Stomach (tissue), 9 donors: ENCODE results near the gene STK33. TPM values are rescaled to one million over a fixed set of nuclear protein-coding genes. Genes with fewer than 3 reads are reported as not detected.

Experiments used
- DNase-seq, 2 donors: peaks; one replicate each; pipeline versions ENCODE4 v3.0.0 to v3.0.0-alpha.2; 2013 to 2019
- H3K27ac ChIP-seq, 5 donors: fragments of 200-600 bp in 4 of 5; sonication (generic) in 4 of 5; one replicate each; pipeline ENCODE4 v1.5.1; 2013 to 2019; ENCODE audit warnings: mild to moderate bottlenecking in 1 of 5, moderate library complexity in 1 of 5
- H3K27me3 ChIP-seq, 3 donors: fragments of 200-600 bp; sonication (generic); one replicate each; pipeline ENCODE4 v1.5.1; 2017 to 2019; ENCODE audit warnings: mixed run types in 1 of 3
- H3K36me3 ChIP-seq, 4 donors: fragments of 200-600 bp; sonication (generic); 1 replicate in 3 of 4; 2 replicates in 1 of 4; pipeline ENCODE4 v1.5.1; 2016 to 2019
- H3K4me1 ChIP-seq, 4 donors: fragments of 200-600 bp; sonication (generic); one replicate each; pipeline ENCODE4 v1.5.1; 2016 to 2019
- H3K4me3 ChIP-seq, 4 donors: fragments of 200-600 bp; sonication (generic) in 3 of 4; one replicate each; pipeline ENCODE4 v1.5.1; 2016 to 2019; ENCODE audit warnings: mild to moderate bottlenecking in 1 of 4
- H3K9me3 ChIP-seq, 4 donors: fragments of 200-600 bp; sonication (generic); one replicate each; pipeline ENCODE4 v1.5.1; 2016 to 2019
- CTCF ChIP-seq, 7 experiments: fragments of 450-650 bp in 4 of 7; fragments of 200-600 bp in 3 of 7; sonication (generic) in 3 of 7; IDR thresholded peaks; one replicate each; pipeline ENCODE4 v1.5.1; 2016 to 2019; ENCODE audit warnings: antibody characterized with exemption in 7 of 7, control low read depth in 2 of 7, mild to moderate bottlenecking in 1 of 7
- EP300 ChIP-seq: sonication (generic); formaldehyde crosslinking; IDR thresholded peaks from one replicate; pipeline ENCODE4 v1.6.1; 2017; ENCODE audit warnings: antibody characterized with exemption
- POLR2A ChIP-seq, 4 donors: fragments of 450-650 bp; IDR thresholded peaks; one replicate each; pipeline ENCODE4 v1.6.1; 2016; ENCODE audit warnings: antibody characterized with exemption in 4 of 4, control low read depth in 2 of 4, mild to moderate bottlenecking in 1 of 4, moderate library complexity in 1 of 4
- POLR2AphosphoS5 ChIP-seq, 3 donors: sonication (generic); formaldehyde crosslinking; IDR thresholded peaks; one replicate each; pipeline ENCODE4 v1.6.1; 2016; ENCODE audit warnings: antibody characterized with exemption in 3 of 3
- WGBS, 5 donors: extraction: QIAGEN DNeasy Blood & Tissue Kit in 3 of 5; methylation state at CpG; one replicate each; pipeline versions ENCODE4 v1.1.5 to v1.1.7; 2013 to 2018; 5-methylcytosine and 5-hydroxymethylcytosine counted together
- intact Hi-C: fragments of 100-400 bp; cut with DNase I; formaldehyde crosslinking; loops from one replicate; pipeline ENCODE4 v1.15.1; 2023; ENCODE audit warnings: low total_unique reads
- polyA plus RNA-seq, 3 donors: library from polyadenylated mRNA; stranded (reverse); fragments of 200-250 nt; gene quantifications; one replicate each; pipeline ENCODE4 v1.2.3, GENCODE V29; 2013
- total RNA-seq, 5 donors: library from RNA; depleted of rRNA; stranded (reverse); fragments of >200 nt; gene quantifications; one replicate each; pipeline versions ENCODE4 v1.1.0 to v1.2.3, GENCODE V29; 2014 to 2016
- donor health status: healthy with polysubstance abuse.
- donor health status: Bipolar disorder and iron deficiency.
- donor health status: healthy.

STK33 gene
- total and polyA plus RNA-seq, 8 donors: 3.1 to 21.3 (median 10.9) TPM; not detected in 1

- 63 to 68% (median 65%) methylated on average over 2 of the region's 2 CpGs for WGBS, 5 donors
- intact Hi-C loops: no loop called here
- TF ChIP-seq POLR2A (IDR thresholded peaks at IDR 0.05) (no peak), CTCF (IDR thresholded peaks at IDR 0.05) (no peak), POLR2AphosphoS5 (IDR thresholded peaks at IDR 0.05) (no peak), EP300 (no peak)
- DNase-seq: no peak
- Histone ChIP-seq H3K4me3 (no peak overlapping the region), H3K27ac (no peak overlapping the region), H3K4me1 (no peaks in the 10 kb centered on the region), H3K27me3 (no peaks in the 10 kb centered on the region), H3K9me3 (no peaks in the 10 kb centered on the region), H3K36me3 (no peaks in the 10 kb centered on the region)
Measured at GRCh38 chr11:8532475-8532874, 61.6 kb downstream of the STK33 start.

- Histone ChIP-seq H3K27ac (no peak overlapping the region), H3K9me3 (no peaks in the 10 kb centered on the region), H3K4me1 (no peaks in the 10 kb centered on the region), H3K4me3 (no peak overlapping the region), H3K27me3 (no peaks in the 10 kb centered on the region), H3K36me3 (no peaks in the 10 kb centered on the region)
- TF ChIP-seq POLR2AphosphoS5 (IDR thresholded peaks at IDR 0.05) (no peak), POLR2A (IDR thresholded peaks at IDR 0.05) (no peak), EP300 (no peak), CTCF (IDR thresholded peaks at IDR 0.05) (no peak)
- intact Hi-C loops: no loop called here
- 90 to 98% (median 96%) methylated on average over 2 of the region's 2 CpGs for WGBS, 5 donors
- no peak for DNase-seq
Measured at GRCh38 chr11:8531982-8532381, 62.0 kb downstream of the STK33 start.

GRCh38 chr11:8531312-8531711, 62.7 kb downstream of the STK33 start:
- intact Hi-C loops: no loop called here
- H3K36me3 ChIP-seq: no peaks in the 10 kb centered on the region
- no peaks in the 10 kb centered on the region for H3K27me3 ChIP-seq
- DNase-seq: peak in 1 of 2 donors; percentile 57
- 68 to 82% (median 77%) methylated on average over 4 of the region's 4 CpGs for WGBS, 5 donors
- TF ChIP-seq POLR2AphosphoS5 (IDR thresholded peaks at IDR 0.05) (no peak), EP300 (no peak), CTCF (IDR thresholded peaks at IDR 0.05) (no peak), POLR2A (IDR thresholded peaks at IDR 0.05) (no peak)
- H3K27ac ChIP-seq: no peak overlapping the region
- no peaks in the 10 kb centered on the region for H3K4me1 ChIP-seq
- no peaks in the 10 kb centered on the region for H3K9me3 ChIP-seq
- no peak overlapping the region for H3K4me3 ChIP-seq

GRCh38 chr11:8527939-8528338, 66.1 kb downstream of the STK33 start:
- H3K4me1 ChIP-seq: no peaks in the 10 kb centered on the region
- no peaks in the 10 kb centered on the region for H3K27me3 ChIP-seq
- no peak for DNase-seq
- H3K27ac ChIP-seq: no peak overlapping the region
- intact Hi-C loops: no loop called here
- 64 to 75% (median 67%) methylated on average over 3 of the region's 3 CpGs for WGBS, 5 donors
- TF ChIP-seq POLR2AphosphoS5 (IDR thresholded peaks at IDR 0.05): no peak
- TF ChIP-seq CTCF (IDR thresholded peaks at IDR 0.05): no peak
- TF ChIP-seq EP300: no peak
- peaks cover 0 to 6% (median 3%) of the 10 kb centered on the region in 4 donors for H3K9me3 ChIP-seq
- no peaks in the 10 kb centered on the region for H3K36me3 ChIP-seq
- no peak overlapping the region for H3K4me3 ChIP-seq
